Thyroid gland (tissue), 4 donors: ENCODE measurements around the gene AFF3.

Source experiments
- CTCF ChIP-seq, 6 experiments: fragments of 200-600 bp in 3 of 6; fragments of 450-650 bp in 3 of 6; sonication (generic) in 3 of 6; IDR thresholded peaks; one replicate each; pipeline ENCODE4 v1.5.1; 2016 to 2019; ENCODE audit warnings: antibody characterized with exemption in 6 of 6, mild to moderate bottlenecking in 2 of 6, inconsistent platforms in 1 of 6, moderate library complexity in 1 of 6
- POLR2A ChIP-seq, 2 donors: fragments of 450-650 bp; IDR thresholded peaks; one replicate each; pipeline ENCODE4 v1.6.1; 2017; ENCODE audit warnings: antibody characterized with exemption in 2 of 2, mild to moderate bottlenecking in 2 of 2, moderate library complexity in 1 of 2

GRCh38 chr2:99656994-99657393, 485.4 kb downstream of the AFF3 start:
- TF ChIP-seq POLR2A (IDR thresholded peaks at IDR 0.05), result no peak
- TF ChIP-seq CTCF (IDR thresholded peaks at IDR 0.05), result no peak
